HG03565 (cell line): ENCODE measurements around the gene KIRREL3.

Source experiments
- ATAC-seq: cut with Tn5 transposase; IDR thresholded peaks from one replicate; pipeline ENCODE4 v1.9.1; 2021; ENCODE audit warnings: mild to moderate bottlenecking, moderate library complexity; ENCODE audit not compliant: unreplicated experiment

KIRREL3 gene

GRCh38 chr11:126589492-126589803 is 411.1 kb downstream of the KIRREL3 start:
- ATAC-seq = no peak

- ATAC-seq = no peak
Observed at GRCh38 chr11:126588630-126589491, 411.7 kb downstream of the KIRREL3 start.

DNA sequence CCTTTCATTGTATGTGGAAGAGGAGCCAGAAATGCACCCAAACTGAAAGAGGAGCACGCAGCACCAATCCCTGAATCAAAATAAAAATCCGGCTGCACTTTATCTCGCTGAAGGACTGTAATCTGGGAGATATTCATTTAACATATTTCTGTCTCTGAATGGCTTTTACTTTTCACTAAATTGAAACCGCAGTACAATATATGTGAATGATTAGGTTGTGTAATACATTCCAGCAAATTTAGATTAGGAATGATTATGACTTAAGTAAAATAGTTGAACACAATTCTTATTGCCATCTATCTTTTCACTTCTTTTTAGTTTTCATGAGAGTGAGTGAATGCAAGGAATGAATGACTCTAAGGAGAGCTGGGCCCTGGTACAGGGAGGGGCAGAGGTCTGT is 413.0 kb downstream of the KIRREL3 start:
- no peak for ATAC-seq

GRCh38 chr11:126585774-126586491 is 414.6 kb downstream of the KIRREL3 start:
- no peak for ATAC-seq

- ATAC-seq = no peak
Observed at GRCh38 chr11:126585388-126585773, 415.2 kb downstream of the KIRREL3 start.

DNA sequence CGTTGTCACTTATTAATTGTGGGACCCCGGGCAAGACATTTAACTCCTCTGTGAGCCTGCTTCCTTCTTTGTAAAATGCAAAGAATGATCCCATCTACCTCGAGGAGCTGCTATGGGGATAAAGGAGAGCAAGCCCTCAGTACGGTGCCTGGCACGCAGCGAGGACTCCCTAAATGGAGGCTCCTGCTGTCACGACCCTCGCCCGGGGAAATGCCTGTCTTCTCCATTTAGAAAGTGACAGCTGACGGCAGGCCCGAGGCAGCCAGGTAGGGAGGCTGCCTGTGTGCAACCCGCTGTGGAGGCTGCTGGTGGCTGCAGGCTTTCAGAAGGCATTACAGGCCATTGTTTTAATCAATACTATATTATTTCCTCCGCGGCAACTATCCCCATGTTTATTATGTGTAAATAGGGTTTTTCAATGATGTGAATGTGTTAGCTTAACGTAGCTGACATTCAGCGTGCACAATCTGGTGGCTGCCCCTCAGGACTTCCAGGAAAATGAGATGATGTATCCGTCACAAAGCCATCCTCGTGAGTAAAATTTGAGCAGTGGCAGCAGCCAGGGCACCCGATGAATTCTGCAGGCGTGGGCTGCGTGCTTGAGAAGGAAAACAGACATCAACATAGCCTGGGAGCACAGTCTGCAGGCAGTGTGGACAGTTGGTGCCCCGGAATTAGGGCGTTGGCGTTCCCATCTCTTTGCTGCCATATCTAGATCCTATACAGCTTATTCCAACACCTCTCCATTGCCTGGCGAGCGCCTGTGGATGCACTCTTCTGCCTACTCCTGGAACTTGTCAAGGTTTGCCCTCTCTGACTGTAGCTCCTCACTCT is 416.8 kb downstream of the KIRREL3 start:
- no peak for ATAC-seq

DNA sequence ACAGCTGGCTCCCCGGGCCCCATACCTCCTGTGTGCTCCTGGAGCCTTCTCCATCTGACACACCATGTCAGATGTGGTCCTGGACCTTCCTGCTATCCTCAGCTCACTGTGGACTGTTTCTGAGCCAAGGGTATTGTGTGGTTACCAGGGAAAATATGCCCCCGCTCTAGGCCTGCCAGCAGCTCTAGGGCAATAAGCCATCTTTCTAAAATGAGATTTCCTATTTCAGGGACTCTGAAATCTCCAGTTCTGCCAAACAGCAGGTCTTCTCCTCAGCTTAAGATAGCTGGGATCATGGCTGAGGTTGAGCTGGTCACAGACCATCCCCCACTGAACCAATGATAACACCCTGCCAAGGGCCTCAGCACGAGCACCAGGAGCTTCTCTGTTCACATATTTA is 417.5 kb downstream of the KIRREL3 start:
- no peak for ATAC-seq

DNA sequence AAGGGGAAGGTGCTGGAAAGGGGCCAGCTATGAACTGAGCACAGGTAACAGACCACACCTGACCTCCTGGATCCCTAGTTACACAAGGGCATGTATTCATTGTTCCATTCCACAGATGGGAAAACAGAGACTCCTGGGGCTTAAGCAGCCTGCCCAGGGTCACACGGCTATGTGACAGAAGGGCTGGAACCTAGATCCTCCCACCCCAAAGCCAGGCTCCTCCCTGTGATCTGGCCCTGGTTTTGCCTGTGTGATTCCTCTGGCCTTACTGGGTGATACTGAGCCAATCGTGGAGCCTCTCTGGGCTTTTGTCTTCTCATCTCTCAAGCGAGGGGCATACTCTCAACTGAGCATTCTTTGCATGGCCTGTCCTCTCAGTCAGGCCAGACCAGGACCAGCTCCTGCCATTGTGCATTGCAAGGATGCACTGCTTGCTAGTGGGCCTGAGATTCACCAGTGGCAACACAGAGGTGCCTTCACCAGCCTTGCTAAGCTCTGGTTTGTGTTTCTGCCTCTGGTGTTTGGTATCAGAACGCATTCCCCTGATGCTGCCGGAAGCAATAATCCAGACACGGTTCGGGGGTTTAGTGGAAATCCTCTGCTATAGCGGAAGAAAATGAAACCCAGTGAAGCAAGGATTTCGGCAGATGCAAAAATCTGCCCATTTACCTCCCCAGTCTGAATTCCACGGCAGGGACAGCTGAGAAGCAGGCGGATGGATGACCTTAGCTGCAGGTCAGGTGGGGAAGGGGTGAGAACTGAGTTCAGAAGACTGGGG is 418.5 kb downstream of the KIRREL3 start:
- ATAC-seq = no peak

- ATAC-seq = no peak
Observed at GRCh38 chr11:126578426-126578825, 422.1 kb downstream of the KIRREL3 start.

GRCh38 chr11:126578021-126578420 is 422.5 kb downstream of the KIRREL3 start:
- no peak for ATAC-seq

GRCh38 chr11:126575849-126576248 is 424.7 kb downstream of the KIRREL3 start:
- ATAC-seq = no peak

GRCh38 chr11:126573325-126573978 is 427.1 kb downstream of the KIRREL3 start:
- ATAC-seq = no peak

DNA sequence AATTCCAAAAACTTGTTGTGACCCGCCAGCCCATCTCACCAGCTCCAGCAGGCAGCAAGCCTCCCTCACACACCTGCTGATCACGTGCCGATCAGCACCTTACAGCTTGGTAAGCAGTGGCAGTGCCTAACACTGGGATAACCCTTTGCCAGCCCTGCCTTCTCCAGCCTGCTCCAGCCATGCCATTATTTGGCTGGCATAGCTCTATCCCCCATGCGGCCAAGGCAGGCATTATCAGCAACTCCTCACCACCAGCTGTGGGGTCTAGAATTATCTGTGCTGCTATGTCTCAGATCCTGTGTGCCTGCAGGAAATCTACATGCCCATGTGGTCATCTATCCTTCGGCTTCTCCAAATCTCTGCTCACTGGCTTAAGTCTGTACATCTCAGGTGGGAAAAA is 430.1 kb downstream of the KIRREL3 start:
- no peak for ATAC-seq

DNA sequence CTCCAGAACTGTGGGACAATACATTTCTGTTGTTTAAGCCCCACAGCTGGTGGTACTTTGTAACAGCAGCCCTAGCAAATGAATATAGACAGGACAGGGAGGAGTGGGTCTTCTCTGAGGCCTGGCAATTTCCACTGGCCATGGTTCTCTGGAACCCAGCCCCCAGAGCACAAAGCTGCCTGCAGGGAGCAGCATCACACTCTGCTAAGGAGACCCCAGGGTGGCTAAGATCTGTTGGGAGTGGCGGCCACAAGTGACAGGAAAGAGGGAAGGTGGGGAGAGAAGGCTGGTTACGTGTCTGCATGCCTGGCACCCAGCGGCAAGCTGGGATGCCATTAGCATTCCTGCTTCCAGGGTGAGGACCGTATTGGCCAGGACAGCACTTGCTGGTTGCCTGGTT is 433.2 kb downstream of the KIRREL3 start:
- no peak for ATAC-seq

DNA sequence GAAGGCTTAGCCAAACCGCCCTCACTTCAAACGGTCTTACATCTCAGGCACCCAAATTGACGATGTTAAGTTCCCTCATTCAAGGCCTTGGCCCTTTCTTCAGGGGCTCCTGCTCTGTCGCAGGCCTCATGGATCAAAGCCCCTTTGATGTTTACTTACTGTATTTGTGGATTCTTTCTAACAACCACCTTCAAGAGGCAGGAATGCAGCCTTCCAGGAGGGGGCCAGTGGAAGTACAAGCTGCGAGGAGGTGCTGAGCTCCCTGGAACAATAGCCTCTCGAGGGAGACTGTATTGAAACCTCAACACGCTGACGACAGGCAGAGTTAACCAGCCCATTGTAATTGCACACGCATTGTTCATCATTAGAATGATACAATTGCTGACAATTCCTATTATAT is 436.0 kb downstream of the KIRREL3 start:
- no peak for ATAC-seq

DNA sequence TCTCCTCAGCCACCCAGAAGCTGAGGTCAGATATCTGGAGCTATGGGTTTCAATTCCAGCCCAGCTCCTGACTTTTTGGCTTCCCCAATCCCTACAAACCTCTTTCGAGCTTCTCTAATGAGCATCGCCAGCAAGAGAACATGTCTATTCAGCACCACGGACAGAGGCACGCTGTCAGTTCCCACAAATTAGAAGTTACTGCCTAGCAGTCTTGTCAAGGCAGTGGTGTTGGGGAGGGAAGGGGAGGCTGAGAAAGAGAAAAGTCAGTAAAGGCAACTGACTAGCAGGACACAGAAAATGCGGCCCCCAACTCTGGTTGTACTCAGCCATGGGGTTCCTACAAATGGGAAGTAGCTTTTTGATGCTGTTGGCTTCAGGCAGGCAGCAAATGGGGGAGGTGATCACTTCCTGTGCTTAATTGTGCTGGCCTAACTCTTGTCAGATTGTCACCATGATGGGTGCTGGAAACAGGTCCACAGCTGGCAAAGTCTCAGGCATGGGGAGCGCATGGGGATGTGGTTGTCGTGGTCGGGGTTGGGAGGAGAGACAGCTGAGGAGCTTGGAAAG is 439.2 kb downstream of the KIRREL3 start:
- ATAC-seq = no peak

DNA sequence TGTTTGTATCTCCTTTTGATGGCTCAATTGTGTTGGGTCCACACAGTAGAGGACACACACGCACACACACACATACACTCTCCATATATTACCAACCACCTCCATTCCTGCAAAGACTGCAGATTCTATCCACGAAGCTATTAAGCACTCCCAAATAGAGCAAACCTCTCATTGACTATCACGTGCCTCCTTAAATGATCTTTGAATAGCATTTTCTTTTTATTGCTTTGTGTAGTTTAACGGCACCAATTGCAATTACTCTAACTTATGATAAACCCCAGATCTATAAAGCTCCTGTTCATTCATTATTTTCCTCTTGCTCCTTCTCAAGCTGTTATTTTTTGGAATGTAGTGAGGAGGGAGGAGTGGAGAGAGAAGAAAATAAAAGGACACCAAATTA is 440.3 kb downstream of the KIRREL3 start:
- no peak for ATAC-seq

DNA sequence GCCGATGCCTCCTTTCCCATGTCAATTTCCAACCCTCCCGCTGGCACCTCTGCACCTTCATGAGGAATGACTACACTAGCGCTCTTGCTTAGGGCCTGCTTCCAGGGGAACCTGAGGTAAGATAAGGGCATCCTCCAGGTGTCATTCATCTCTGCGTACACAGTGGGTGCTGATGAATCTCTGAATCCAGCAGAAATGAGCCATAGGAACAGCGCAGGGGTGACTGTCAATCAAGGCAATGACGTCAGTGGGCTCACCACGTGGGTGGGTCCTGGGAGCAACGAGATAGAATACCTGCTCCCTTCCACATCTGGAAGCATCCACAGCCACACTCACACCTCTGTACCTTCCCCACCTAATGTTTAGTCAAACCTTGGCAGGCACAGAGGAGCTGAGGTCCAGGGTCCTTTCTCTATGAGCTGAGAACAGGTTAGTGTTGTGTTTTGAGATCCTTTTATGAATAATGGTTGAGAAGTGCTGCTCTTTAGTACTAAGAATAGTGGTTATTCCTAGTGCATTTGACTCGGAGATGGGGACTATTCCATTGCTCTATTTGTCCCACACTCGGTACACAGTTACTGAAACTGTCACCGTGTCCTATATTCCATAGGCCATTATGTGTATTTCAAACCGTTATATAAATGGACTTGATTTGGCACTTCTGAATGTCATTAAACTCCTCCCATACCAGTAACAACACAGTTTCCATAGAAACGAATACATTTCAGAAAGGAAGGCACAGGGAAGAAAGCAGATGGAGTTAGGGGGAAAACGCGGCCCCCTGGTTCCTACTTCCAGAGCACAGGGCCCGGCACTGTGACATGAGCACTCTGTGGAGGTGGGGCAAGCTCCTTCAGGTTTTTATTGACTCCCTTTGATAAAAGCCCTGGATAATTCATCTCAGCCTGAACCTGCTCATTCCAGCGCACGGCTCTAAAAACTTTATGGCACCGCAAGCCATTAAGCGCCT is 451.7 kb downstream of the KIRREL3 start:
- no peak for ATAC-seq

- ATAC-seq = no peak
Observed at GRCh38 chr11:126547691-126548090, 452.9 kb downstream of the KIRREL3 start.
